Measurements from ENCODE around the gene DPYSL4.
"Not testable (repeated sequence)": the region's sequence is repeated elsewhere in the genome, so short reads cannot be mapped to it uniquely, and the experiment has no call there.

Gene DPYSL4

DNA sequence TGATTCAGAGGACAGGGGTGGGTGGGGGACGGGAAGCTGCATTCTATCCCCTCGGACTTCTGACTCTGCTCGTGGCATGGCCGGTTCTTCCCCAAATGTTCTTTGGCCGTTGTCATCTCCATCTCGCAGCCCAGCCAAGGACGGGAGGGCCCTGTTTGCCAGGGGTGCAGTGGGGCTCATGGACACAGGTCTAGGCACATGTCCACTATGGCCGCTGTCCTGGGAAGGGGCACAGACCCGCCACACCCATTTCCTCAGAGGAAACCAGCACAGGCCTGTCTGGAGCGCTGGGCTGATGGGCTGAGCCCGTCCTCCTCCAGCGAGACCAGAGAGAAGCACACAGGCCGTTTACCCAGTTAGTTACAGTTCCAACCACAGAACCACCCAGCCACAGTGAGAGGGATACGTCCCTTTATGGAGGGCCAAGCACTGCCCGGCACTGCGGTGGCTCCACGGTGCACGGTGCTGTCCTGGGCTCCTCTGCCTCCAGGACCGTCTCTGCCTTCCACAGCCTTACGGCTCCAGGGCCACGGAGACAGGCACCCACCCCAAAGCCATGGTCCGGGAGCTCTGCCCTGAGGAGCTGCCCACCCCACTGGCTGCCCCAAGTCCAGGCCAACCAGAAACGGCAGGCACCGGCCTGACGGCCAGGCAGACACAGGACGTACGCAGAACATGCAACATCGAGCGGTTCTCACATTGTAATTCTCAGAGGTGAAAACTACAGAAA, 20.2 kb downstream of the DPYSL4 start:
- DNase-seq (ENCODE audit: low read depth in 2 of 2) = no peak

DNA sequence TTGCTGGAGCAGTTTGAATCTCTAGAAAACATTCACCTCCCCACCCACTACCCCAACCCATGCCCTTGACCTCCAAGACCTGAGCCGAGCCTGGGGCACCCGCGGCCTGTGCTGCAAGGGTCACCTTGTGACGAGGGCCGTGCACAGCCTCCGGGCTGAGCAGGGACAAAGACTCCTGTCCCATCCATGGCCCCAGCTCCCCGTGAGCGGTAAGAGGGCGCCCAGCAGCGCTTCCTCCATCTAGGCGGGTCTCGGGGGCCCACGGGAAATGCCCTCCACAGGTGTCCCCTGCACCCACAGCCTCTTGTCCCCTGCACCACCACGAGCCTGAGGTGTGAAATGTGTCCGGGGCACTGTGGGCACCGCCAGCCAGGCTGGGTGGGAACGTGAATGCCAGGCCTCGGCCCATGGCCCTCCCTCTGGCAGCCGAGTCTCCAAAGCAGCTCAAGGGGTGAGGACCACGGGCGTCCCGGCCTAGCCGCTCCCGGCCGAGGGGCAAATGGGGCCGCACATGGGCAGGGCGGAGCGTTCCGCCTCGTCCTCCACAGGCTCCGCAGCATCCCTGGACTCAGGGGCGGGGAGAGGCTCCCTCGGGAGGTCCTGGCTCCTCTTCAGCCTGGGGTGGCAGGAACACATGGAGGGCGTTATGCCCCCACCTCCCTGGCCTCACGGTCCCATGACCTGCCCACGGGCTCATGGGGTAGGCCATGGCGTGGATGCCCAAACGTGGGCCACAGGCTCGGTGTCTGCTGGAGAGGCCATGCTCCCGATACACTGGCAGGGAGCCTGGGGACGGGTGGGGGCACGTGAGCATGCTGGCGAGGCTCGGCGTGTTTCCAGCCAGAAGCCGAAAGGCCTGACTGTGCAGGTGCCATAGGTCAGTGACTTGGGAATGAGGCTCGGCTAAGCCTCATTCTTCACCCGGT, 21.1 kb downstream of the DPYSL4 start:
- no peak for DNase-seq (ENCODE audit: low read depth in 2 of 2)

DNA sequence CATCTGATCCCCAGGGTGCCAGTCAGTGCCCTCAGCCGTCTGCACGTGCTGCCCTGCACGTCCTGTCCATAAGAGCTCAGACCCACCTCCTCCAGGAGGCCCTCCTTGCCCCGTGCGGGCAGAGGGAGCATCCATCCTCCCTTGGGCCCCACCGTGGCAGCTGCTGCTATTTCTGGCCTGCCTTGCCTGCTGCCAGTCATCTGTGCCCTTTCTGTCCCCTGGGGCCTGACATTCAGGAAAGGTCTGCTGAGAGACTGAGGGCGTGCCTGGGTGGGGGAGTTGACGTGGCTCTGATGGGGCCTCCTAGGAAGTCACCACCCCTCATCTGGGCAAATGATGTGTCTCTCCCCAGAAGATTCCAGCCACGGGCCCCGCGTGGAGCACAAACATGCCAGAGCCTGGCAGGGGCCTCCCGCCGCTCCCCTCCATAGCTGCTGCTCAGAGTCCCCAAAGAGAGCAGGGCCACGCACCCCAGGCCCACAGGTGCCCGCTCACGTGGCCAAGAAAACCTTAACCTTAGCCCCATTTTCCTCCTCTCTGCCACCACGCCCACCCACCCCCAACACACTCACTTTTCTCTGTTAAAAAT, 21.8 kb downstream of the DPYSL4 start:
- DNase-seq (ENCODE audit: low read depth in 2 of 2) = no peak

DNA sequence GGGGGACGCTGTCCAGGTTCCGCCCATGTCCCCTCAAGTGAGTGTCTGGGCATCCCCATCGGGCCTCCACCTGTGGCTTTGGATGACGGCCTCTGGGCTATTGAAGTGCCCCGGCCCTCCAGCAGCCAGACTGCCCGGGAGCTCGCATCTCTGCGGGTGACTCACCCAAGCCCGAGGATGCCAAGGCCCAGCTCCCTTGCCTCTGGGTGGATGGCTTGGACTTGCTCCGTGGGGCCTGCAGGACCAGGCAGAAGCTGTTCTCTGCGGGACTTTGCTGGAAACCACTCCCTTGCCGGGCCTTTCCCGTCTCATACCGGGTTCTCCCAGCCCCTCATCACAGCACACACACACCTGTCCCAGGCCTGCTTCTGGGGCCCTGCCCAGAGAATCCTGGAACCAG, 22.4 kb downstream of the DPYSL4 start:
- no peak for DNase-seq (ENCODE audit: low read depth in 2 of 2)

DNA sequence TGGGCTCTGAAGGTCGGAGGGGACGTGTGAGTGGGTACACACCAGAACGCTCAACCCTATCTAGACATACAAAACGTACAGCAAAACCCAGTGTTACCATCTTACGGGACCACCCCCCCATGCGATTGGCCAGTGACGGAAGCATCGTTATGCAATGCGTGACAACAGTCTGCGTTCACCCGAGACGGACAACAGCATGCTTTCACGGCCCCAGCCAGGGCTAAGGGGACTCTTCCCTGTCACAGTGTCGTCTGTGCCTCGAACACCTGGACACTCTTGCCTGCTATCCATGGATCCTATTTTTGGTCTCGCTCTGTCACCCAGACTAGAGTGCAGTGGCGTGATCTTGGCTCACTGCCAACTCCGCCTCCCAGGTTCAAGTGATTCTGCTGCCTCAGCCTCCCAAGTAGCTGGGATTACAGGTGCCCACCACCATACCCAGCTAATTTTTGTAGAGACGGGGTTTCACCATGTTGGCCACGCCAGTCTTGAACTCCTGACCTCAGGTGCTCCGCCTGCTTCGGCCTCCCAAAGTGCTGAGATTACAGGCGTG, 23.3 kb downstream of the DPYSL4 start:
- DNase-seq (ENCODE audit: low read depth in 2 of 2) = no peak

DNA sequence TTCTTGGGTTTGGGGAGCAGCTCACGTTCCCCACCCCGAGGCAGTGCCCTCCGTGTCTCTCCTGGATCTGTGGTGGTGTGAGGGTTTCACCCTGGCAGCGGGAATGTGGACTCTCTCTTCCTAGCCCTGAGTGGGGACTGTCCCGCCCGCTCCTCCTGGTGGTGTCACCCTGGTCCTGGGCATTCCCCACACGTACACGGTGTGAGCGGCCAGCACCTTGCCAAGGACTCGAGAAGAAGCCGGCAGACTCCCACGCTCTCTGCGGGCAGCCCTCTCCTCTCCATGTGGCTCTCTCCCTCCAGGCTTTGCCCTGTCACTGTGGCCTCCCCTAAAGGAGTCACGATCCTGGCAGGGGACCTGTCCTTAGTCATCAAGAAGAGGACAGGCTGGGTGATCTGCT, 24.0 kb downstream of the DPYSL4 start:
- no peak for DNase-seq (ENCODE audit: low read depth in 2 of 2)

DNA sequence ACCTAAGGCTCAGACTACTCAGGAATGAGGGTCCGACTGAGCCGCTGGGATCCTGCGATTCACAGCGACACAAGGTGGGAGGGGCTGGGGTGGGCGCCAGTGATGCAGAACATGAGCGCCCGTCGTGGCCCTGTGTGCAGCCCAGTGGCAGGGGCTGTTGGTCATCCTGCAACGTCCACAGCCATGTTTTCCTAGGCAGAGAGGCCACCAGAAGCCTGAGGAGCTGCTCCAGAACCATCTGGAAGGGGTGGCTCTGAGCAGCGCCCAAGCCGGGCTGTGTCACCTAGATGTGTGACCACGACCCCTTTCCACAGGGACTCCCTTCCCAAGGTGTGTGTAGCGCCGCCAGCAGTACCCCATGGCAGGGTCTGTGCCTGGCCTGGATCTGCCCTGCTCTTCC, 24.5 kb downstream of the DPYSL4 start:
- DNase-seq (ENCODE audit: low read depth in 2 of 2) = no peak

DNA sequence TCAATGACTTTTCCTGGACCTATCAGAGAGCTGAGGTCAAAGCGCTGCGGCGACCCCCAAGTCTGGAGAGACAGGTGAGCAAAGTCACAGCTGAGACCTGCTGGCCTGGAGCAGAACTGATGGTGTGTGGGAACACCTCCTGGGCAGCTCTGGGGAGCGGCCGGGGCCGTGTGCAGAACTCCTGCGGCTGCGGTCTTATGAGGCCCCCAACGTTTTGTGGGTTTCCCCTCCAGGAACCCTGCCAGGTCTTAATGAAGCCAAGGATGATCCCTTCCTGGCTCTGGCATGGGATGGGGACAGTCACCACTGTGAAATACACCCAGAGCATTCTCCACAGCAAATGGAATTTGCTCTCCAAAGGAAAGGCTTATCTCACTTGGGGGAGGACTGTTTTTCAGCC, 26.1 kb downstream of the DPYSL4 start:
- DNase-seq (ENCODE audit: low read depth in 2 of 2) = no peak

DNA sequence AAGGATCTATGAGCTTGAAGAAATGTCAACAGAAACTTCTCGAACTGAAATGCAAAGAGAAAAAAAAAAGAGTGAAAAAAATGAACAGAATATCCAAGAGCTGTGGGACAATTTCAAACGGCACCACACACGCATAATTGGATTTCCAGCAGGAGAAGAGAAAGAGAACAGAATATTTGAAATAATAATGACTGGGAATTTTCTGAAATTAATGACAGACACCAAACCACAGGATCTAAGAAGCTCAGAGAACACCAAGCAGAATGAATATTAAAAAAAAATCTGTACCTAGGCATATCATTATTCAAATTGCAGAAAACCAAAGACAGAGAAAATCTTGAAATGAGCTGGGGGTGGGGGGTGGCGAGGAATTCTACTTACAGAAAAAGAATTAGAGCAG, 27.2 kb downstream of the DPYSL4 start:
- no peak for DNase-seq (ENCODE audit: low read depth in 2 of 2)

DNA sequence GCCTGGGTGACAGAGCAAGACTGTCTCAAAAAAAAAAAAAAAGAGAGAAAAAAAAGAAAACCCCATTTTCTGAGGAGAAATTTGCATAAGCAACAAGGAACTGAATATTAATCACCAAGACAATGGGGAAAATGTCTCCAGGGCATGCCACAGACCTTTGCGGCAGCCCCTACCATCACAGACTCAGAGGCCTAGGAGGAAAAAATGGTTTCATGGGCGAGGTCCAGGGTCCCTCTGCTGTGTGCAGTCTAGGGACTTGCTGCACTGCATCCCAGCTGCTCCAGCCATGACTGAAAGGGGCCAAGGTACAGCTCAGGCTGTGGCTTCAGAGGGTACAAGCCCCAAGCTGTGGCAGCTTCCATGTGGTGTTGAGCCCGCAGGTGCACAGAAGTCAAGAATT, 29.7 kb downstream of the DPYSL4 start:
- not testable (repeated sequence) for DNase-seq (ENCODE audit: low read depth in 2 of 2)

DNA sequence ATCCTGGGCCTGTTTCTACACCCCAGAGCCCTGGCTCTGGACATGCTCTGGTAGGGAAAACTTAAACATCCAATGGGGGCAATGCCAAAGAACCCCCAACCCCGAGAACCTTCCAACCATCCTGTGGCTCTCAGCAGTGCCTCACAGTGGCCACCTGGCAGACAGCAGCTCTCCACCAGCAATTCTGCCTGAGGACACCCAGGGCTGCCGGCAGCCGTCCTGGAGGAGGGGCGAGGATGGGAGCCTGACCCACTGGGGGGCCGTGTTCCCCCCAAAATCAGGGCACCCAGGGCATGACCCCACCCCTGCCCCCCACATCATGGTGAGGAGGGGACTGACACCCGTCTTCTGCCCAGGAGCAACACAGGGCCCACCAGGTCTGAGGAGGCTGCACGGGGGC, 32.7 kb downstream of the DPYSL4 start:
- DNase-seq (ENCODE audit: low read depth in 2 of 2) = no peak

DNA sequence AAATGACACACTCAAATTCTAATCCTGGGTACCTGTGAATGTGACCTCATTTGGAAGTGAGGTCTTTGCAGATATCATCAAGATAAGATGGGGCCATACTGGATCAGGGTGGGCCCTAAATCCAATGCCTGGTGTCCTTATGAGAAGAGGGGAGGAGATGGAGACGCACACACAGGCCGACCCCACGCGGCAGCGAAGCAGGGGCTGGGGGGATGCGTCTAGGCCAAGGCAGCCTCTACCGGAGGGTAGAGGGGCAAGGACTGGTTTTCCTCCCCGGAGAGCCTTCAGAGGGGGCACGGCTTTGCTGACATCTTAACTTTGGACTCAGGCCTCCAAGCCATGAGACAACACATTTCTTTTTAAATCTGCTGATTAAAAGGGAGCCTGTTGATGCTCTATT, 33.3 kb downstream of the DPYSL4 start:
- no peak for DNase-seq (ENCODE audit: low read depth in 2 of 2)

DNA sequence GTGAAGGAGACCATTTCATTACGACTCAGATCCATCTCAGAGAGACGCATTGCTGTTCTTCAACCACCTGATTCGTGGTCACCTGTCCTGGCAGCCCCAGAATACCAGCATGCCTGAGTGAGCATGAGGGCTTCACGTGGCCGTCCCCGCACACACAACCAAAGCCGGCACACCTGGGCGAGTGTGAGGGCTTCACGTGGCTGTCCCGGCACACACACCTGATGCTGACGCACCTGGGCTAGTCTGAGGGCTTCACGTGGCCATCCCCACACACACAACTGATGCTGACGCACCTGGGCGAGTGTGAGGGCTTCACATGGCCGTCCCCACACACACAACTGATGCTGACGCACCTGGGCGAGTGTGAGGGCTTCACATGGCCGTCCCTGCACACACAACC, 34.2 kb downstream of the DPYSL4 start:
- not testable (repeated sequence) for DNase-seq (ENCODE audit: low read depth in 2 of 2)

DNA sequence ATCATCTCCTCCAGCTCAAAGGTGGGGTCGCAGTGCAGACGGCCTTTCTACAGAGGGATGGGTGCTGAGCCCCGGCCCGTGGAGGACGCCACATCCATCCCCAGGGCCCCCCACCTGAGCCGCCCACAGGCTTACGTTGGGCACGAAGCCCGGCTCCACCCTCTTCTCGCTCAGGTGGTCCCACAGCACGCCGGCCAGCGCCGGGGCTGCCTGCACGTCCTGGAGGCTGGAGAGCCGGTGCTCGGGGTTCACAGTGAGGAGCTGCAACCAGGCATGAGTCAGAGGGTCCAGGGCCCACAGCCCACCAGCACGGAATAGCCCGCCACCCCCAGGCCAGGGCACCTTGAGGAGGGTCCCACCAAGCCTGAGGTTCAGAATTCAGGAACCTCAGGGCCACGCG, 36.0 kb downstream of the DPYSL4 start:
- no peak for DNase-seq (ENCODE audit: low read depth in 2 of 2)

DNA sequence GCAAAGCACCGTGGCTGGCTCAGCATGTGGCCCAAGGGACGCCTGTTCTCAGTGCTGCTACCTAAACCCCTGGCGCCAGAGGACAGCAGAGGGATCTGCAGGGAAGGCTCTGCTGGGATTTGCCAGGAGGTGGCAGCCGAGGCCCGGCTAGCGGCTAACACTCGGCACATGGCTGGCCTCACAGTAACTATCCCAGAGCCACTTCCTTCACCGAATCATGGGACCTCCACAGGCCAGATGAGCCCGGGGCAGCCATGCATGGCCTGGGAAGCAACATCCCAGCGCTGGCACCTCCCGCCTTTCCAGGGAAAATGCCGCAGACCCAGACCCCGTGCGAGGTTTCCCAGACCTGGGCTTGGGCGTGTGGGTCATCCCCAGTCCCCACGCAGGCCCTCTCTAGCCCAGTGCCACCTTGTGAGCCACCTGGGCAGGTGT, 36.4 kb downstream of the DPYSL4 start:
- peak; percentile 42 to 53 for DNase-seq (ENCODE audit: low read depth in 2 of 2)

DNA sequence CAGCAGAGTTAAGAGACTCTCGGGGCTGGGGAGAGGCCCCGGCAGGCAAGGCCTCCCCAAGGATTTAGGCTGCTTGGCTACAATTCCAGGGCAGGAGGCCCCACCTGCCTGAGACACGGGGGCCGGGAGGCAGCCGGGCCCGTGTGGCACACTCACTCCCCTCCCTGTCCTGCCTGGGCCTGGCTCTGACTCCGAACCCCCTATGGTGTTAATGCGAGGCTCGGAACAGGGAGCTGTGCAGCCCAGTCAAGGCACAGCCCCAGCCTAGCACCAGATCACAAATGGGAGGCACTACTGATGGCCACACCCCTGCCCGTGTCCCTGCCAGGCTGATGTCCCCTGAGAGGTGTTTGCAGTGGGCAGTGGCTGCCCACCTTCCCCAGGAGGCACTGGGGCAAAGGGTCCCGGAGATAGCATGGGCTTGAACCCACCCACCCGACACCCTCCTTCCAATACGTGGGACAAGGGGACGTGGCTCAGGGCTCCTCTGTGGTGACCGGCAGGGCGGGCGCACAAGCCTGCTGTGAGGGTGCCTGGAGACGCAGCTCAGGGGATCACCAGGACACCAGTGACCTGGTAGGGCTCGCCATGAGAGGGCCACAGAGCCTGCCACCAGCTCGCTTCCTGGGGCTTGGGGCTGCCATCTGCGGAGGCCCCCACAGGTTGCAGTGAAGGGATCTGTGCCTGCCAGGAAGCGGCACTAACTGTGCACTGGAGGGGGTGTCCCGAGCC, 37.0 kb downstream of the DPYSL4 start:
- DNase-seq (ENCODE audit: low read depth in 2 of 2) = no peak

DNA sequence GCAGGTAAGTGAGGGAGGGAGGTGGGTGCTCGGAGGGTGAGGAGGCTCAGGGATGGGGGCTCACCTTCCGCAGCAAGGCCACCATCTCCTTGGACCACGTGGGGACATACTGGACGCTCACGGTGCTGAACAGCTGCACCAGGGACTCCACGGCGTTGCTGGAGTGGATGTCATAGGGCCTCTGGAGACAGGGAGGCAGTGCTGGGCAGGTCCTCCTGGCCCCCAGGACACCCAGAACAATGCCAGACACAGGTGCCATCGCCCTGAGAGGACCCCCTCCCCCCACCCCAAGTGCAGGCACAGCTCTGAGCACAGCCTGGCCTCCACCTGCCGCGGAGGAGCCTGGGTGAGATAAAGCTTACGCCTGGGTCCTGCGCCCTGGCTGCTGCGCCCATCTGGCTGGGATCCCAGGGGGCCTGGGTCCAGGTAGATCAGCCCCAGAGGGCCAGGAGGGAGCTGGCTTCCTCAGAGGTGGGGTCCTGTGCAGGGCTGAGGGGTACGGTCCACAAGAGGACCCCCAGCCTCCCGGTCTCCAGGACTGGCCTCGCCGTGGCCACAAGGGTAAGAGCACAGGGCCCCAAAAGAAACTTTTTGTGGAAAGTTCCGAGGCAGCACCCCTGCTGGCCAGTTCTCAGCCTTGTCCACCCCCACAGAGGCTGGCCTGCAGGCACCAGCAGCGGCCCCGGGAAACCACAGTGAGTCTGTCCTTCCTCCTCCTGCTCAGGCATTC, 37.8 kb downstream of the DPYSL4 start:
- DNase-seq (ENCODE audit: low read depth in 2 of 2) = no peak

DNA sequence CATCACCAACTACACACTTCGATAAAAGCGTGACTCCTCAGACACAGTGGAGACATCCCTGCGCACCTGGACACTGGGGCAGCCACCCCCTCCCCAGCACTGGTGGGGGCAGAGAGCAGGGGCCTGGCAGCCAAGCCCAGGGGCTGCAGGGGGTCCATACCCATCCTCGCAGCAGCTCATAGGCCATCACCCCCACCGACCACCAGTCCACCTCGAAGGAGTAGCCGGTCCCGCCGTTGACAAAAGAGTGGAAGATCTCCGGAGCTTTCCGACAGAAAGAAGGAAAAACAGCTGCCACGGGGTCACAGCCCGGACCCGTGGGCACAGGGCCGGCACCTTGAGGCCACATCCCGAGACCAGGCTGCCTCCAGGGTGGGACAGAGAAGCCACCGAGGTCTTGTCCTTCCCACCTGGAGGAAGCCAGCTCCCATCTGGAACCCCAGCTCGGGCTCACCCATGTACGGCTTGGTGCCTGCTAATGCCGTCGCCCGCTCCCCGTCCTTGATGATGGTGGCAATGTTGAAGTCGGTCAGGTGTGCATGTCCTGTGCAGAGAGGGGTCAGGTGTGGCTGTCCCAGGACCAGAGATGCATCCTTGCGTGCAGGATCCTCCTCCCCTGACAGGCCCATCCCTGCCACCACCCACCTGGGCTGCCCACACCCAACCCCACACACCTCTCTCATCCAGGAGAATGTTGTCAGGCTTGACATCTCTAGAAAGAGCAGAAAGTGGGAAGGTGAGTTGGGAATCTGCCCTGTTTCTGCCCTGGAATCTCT, 38.5 kb downstream of the DPYSL4 start:
- no peak for DNase-seq (ENCODE audit: low read depth in 2 of 2)

DNA sequence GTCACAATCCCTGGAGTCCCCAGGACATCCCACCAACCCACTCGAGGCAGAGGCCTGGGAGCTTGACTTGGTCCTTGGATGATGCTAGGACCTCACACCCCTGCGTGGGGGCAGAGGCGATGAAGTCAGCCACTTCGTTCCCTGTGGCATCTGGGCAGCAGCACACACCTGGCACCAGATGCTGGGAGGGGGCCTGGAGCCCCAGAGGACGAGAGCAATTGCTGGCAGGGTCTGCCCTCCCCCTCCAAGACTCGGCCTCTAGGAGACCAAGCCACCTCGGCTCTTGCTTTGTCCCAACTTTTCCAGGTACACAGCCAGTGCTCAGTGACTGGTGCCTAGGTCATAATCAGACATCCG, 39.1 kb downstream of the DPYSL4 start:
- no peak for DNase-seq (ENCODE audit: low read depth in 2 of 2)

Measured in stimulated activated CD4-positive, alpha-beta T cell treated with anti-CD3 and anti-CD28 coated beads, Interleukin-1b, Interleukin-23, amount 100 ng/mL, for 4 hours (primary cell).